ENCODE measurements around the gene CDC42. TPM values are rescaled to one million over a fixed set of nuclear protein-coding genes. Genes with fewer than 3 reads are reported as not detected.

Gene CDC42
- total and polyA plus RNA-seq, 2 experiments from 2014 or later = 119 to 184 TPM

- H3K4me1 ChIP-seq (ENCODE audit: insufficient read depth) = peaks cover 24% of the 10 kb centered on the region
- Mint-ChIP-seq H3K9me3 (no peaks in the 10 kb centered on the region), H3K27me3 (ENCODE audit: insufficient read depth, low read depth, poor library complexity) (peaks cover 6% of the 10 kb centered on the region), H3K36me3 (ENCODE audit: low read depth) (peaks cover 20% of the 10 kb centered on the region; the same call in 2 of the 3 replicates), H3K4me1 (peaks cover 14% of the 10 kb centered on the region), H3K27ac (no peak overlapping the region), H3K4me3 (no peak overlapping the region)
- H2AFZ ChIP-seq = no peak overlapping the region
- no peak overlapping the region for H3K4me2 ChIP-seq
- TF ChIP-seq ZNF331 (CRISPR knock-in tag; IDR thresholded peaks at IDR 0.05; ENCODE audit: low read depth) (no peak), ZNF114 (CRISPR knock-in tag; IDR thresholded peaks at IDR 0.05) (no peak), NANOG (IDR thresholded peaks at IDR 0.05; ENCODE audit: borderline replicate concordance) (no peak), CREB1 (CRISPR knock-in tag; IDR thresholded peaks at IDR 0.05; ENCODE audit: low read depth) (no peak), POLR2AphosphoS5 (IDR thresholded peaks at IDR 0.05; ENCODE audit: low read depth) (no peak), EZH2 (IDR thresholded peaks at IDR 0.05; ENCODE audit: low read depth, unreplicated experiment) (no peak), REST (IDR thresholded peaks at IDR 0.05; ENCODE audit: unreplicated experiment) (no peak)
- TF ChIP-seq, protein P1, sequence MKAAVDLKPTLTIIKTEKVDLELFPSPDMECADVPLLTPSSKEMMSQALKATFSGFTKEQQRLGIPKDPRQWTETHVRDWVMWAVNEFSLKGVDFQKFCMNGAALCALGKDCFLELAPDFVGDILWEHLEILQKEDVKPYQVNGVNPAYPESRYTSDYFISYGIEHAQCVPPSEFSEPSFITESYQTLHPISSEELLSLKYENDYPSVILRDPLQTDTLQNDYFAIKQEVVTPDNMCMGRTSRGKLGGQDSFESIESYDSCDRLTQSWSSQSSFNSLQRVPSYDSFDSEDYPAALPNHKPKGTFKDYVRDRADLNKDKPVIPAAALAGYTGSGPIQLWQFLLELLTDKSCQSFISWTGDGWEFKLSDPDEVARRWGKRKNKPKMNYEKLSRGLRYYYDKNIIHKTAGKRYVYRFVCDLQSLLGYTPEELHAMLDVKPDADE (IDR thresholded peaks at IDR 0.05) = no peak
- TF ChIP-seq, protein P2, sequence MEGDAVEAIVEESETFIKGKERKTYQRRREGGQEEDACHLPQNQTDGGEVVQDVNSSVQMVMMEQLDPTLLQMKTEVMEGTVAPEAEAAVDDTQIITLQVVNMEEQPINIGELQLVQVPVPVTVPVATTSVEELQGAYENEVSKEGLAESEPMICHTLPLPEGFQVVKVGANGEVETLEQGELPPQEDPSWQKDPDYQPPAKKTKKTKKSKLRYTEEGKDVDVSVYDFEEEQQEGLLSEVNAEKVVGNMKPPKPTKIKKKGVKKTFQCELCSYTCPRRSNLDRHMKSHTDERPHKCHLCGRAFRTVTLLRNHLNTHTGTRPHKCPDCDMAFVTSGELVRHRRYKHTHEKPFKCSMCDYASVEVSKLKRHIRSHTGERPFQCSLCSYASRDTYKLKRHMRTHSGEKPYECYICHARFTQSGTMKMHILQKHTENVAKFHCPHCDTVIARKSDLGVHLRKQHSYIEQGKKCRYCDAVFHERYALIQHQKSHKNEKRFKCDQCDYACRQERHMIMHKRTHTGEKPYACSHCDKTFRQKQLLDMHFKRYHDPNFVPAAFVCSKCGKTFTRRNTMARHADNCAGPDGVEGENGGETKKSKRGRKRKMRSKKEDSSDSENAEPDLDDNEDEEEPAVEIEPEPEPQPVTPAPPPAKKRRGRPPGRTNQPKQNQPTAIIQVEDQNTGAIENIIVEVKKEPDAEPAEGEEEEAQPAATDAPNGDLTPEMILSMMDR (conservative IDR thresholded peaks at IDR 0.05; ENCODE audit: low read depth in 2 of 2) = no peak
- TF ChIP-seq, protein P3, sequence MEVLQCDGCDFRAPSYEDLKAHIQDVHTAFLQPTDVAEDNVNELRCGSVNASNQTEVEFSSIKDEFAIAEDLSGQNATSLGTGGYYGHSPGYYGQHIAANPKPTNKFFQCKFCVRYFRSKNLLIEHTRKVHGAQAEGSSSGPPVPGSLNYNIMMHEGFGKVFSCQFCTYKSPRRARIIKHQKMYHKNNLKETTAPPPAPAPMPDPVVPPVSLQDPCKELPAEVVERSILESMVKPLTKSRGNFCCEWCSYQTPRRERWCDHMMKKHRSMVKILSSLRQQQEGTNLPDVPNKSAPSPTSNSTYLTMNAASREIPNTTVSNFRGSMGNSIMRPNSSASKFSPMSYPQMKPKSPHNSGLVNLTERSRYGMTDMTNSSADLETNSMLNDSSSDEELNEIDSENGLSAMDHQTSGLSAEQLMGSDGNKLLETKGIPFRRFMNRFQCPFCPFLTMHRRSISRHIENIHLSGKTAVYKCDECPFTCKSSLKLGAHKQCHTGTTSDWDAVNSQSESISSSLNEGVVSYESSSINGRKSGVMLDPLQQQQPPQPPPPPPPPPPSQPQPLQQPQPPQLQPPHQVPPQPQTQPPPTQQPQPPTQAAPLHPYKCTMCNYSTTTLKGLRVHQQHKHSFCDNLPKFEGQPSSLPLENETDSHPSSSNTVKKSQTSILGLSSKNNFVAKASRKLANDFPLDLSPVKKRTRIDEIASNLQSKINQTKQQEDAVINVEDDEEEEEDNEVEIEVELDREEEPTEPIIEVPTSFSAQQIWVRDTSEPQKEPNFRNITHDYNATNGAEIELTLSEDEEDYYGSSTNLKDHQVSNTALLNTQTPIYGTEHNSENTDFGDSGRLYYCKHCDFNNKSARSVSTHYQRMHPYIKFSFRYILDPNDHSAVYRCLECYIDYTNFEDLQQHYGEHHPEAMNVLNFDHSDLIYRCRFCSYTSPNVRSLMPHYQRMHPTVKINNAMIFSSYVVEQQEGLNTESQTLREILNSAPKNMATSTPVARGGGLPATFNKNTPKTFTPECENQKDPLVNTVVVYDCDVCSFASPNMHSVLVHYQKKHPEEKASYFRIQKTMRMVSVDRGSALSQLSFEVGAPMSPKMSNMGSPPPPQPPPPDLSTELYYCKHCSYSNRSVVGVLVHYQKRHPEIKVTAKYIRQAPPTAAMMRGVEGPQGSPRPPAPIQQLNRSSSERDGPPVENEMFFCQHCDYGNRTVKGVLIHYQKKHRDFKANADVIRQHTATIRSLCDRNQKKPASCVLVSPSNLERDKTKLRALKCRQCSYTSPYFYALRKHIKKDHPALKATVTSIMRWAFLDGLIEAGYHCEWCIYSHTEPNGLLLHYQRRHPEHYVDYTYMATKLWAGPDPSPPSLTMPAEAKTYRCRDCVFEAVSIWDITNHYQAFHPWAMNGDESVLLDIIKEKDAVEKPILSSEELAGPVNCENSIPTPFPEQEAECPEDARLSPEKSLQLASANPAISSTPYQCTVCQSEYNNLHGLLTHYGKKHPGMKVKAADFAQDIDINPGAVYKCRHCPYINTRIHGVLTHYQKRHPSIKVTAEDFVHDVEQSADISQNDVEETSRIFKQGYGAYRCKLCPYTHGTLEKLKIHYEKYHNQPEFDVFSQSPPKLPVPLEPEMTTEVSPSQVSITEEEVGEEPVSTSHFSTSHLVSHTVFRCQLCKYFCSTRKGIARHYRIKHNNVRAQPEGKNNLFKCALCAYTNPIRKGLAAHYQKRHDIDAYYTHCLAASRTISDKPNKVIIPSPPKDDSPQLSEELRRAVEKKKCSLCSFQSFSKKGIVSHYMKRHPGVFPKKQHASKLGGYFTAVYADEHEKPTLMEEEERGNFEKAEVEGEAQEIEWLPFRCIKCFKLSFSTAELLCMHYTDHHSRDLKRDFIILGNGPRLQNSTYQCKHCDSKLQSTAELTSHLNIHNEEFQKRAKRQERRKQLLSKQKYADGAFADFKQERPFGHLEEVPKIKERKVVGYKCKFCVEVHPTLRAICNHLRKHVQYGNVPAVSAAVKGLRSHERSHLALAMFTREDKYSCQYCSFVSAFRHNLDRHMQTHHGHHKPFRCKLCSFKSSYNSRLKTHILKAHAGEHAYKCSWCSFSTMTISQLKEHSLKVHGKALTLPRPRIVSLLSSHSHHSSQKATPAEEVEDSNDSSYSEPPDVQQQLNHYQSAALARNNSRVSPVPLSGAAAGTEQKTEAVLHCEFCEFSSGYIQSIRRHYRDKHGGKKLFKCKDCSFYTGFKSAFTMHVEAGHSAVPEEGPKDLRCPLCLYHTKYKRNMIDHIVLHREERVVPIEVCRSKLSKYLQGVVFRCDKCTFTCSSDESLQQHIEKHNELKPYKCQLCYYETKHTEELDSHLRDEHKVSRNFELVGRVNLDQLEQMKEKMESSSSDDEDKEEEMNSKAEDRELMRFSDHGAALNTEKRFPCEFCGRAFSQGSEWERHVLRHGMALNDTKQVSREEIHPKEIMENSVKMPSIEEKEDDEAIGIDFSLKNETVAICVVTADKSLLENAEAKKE (CRISPR knock-in tag; IDR thresholded peaks at IDR 0.05) = no peak
- no peak for DNase-seq (ENCODE audit: low spot score)
- H3K4me3 ChIP-seq = no peak overlapping the region
- ATAC-seq = no peak
- no peaks in the 10 kb centered on the region for H3K27me3 ChIP-seq (ENCODE audit: insufficient read depth)
- H4K20me1 ChIP-seq (replicated peaks; ENCODE audit: insufficient read depth) = peaks cover 46% of the 10 kb centered on the region
- no peak overlapping the region for H3K27ac ChIP-seq (ENCODE audit: low read depth)
- H3K79me2 ChIP-seq (replicated peaks; ENCODE audit: insufficient read depth) = peaks cover 96% of the 10 kb centered on the region
- peaks cover 5% of the 10 kb centered on the region; the same call in 1 of the 2 replicates for H3F3A ChIP-seq (replicated peaks; ENCODE audit: low read depth)
- no peaks in the 10 kb centered on the region for H3K9me2 ChIP-seq (ENCODE audit: insufficient read depth)
- no peaks in the 10 kb centered on the region; the same call in 1 of the 2 replicates for H3K36me3 ChIP-seq (ENCODE audit: insufficient read depth)
Measured at GRCh38 chr1:22057861-22058260, 5.4 kb downstream of the CDC42 start.
